Esophagus squamous epithelium (tissue), 4 donors: ENCODE measurements around the gene AP5M1.
"Not testable (repeated sequence)": the region's sequence is repeated elsewhere in the genome, so short reads cannot be mapped to it uniquely, and the experiment has no call there.

Experiments
- CTCF ChIP-seq, 6 experiments: fragments of 450-650 bp in 4 of 6; fragments of 200-600 bp in 2 of 6; sonication (generic) in 2 of 6; IDR thresholded peaks; one replicate each; pipeline ENCODE4 v1.5.1; 2016 to 2019; ENCODE audit warnings: antibody characterized with exemption in 6 of 6, mild to moderate bottlenecking in 4 of 6, moderate library complexity in 4 of 6
- POLR2A ChIP-seq, 4 donors: fragments of 450-650 bp; IDR thresholded peaks; one replicate each; pipeline ENCODE4 v1.6.1; 2017; ENCODE audit warnings: antibody characterized with exemption in 4 of 4, mild to moderate bottlenecking in 4 of 4, moderate library complexity in 3 of 4

GRCh38 chr14:57332475-57332874 is 63.7 kb downstream of the AP5M1 start:
- not testable (repeated sequence) for TF ChIP-seq CTCF, POLR2A (IDR thresholded peaks at IDR 0.05)
